ENCODE measurements around the gene TRPM3.

The TRPM3 gene

DNA sequence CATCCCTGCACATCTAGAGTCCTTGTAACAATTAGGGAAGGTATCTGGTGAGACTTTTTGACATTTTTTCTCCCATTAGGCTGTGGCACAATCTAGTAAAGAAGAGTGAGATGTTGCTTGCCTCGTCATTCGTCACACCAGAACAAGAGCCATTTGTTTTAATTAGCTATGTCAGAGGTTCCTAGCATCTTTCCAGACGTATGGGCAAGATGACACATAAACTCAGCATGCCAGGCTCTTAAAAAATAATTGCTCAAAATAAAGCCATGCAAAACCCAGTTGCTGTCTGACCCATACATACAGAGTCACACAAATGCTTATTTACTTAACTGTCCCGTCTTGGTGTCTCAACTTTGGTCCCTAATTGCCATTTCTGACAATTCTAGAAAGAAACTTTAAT, 125.9 kb downstream of the TRPM3 start:
- Histone ChIP-seq H3K4me3 (ENCODE audit: low read length) (no peak overlapping the region), H3K36me3 (replicated peaks; ENCODE audit: insufficient read depth, low read length) (no peaks in the 10 kb centered on the region), H3K9me2 (replicated peaks; ENCODE audit: insufficient read depth, low read length) (no peaks in the 10 kb centered on the region), H4K20me1 (ENCODE audit: insufficient read depth, low read length) (no peaks in the 10 kb centered on the region), H3K27ac (ENCODE audit: low read length) (no peak overlapping the region), H3K4me1 (ENCODE audit: low read length) (no peaks in the 10 kb centered on the region), H3K79me2 (ENCODE audit: low read length) (no peaks in the 10 kb centered on the region), H3K27me3 (replicated peaks; ENCODE audit: insufficient read depth, low read length) (no peaks in the 10 kb centered on the region), H3F3A (ENCODE audit: insufficient read depth, low read length) (no peaks in the 10 kb centered on the region), H3K9ac (ENCODE audit: low read length) (no peak overlapping the region), H2AFZ (ENCODE audit: low read length) (no peak overlapping the region), H3K4me2 (ENCODE audit: low read depth, low read length) (no peak overlapping the region), H3K9me3 (replicated peaks; ENCODE audit: insufficient read depth, low read length) (no peaks in the 10 kb centered on the region)
- no peak for DNase-seq
- TF ChIP-seq EZH2phosphoT487 (IDR thresholded peaks at IDR 0.05; ENCODE audit: low read length) (no peak), EZH2 (optimal IDR thresholded peaks at IDR 0.05; ENCODE audit: low read depth, low read length) (no peak)
- TF ChIP-seq, protein P1, sequence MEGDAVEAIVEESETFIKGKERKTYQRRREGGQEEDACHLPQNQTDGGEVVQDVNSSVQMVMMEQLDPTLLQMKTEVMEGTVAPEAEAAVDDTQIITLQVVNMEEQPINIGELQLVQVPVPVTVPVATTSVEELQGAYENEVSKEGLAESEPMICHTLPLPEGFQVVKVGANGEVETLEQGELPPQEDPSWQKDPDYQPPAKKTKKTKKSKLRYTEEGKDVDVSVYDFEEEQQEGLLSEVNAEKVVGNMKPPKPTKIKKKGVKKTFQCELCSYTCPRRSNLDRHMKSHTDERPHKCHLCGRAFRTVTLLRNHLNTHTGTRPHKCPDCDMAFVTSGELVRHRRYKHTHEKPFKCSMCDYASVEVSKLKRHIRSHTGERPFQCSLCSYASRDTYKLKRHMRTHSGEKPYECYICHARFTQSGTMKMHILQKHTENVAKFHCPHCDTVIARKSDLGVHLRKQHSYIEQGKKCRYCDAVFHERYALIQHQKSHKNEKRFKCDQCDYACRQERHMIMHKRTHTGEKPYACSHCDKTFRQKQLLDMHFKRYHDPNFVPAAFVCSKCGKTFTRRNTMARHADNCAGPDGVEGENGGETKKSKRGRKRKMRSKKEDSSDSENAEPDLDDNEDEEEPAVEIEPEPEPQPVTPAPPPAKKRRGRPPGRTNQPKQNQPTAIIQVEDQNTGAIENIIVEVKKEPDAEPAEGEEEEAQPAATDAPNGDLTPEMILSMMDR (IDR thresholded peaks at IDR 0.05; ENCODE audit: low read length): no peak

DNA sequence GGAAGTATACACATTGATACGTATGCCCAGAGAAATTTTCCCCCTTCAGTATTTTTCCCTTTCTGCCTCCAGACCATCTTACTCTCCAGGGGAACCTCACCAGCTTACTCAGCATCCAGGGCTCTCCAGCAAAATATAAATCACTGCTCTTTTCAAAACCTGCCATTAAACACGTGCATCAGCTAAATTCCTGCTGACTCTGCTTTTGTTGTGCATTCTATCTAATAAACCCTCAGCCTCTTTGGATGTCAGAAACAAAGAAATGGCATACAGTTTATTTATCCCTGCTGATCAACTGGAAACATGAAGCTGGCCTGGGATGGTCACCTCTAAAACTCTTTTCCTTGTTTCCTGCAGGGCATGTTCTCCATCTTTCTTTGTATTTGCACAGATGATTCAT, 126.8 kb downstream of the TRPM3 start:
- Histone ChIP-seq H3F3A (ENCODE audit: insufficient read depth, low read length) (no peaks in the 10 kb centered on the region), H3K27me3 (replicated peaks; ENCODE audit: insufficient read depth, low read length) (no peaks in the 10 kb centered on the region), H3K9me2 (replicated peaks; ENCODE audit: insufficient read depth, low read length) (no peaks in the 10 kb centered on the region), H3K9ac (ENCODE audit: low read length) (no peak overlapping the region), H3K36me3 (replicated peaks; ENCODE audit: insufficient read depth, low read length) (no peaks in the 10 kb centered on the region), H2AFZ (ENCODE audit: low read length) (no peak overlapping the region), H4K20me1 (ENCODE audit: insufficient read depth, low read length) (no peaks in the 10 kb centered on the region), H3K4me1 (ENCODE audit: low read length) (no peaks in the 10 kb centered on the region), H3K4me3 (ENCODE audit: low read length) (no peak overlapping the region), H3K4me2 (ENCODE audit: low read depth, low read length) (no peak overlapping the region), H3K79me2 (ENCODE audit: low read length) (no peaks in the 10 kb centered on the region), H3K9me3 (replicated peaks; ENCODE audit: insufficient read depth, low read length) (no peaks in the 10 kb centered on the region), H3K27ac (ENCODE audit: low read length) (no peak overlapping the region)
- DNase-seq: no peak
- TF ChIP-seq EZH2phosphoT487 (IDR thresholded peaks at IDR 0.05; ENCODE audit: low read length) (no peak), EZH2 (optimal IDR thresholded peaks at IDR 0.05; ENCODE audit: low read depth, low read length) (no peak)
- TF ChIP-seq, protein P1 (IDR thresholded peaks at IDR 0.05; ENCODE audit: low read length): no peak

DNA sequence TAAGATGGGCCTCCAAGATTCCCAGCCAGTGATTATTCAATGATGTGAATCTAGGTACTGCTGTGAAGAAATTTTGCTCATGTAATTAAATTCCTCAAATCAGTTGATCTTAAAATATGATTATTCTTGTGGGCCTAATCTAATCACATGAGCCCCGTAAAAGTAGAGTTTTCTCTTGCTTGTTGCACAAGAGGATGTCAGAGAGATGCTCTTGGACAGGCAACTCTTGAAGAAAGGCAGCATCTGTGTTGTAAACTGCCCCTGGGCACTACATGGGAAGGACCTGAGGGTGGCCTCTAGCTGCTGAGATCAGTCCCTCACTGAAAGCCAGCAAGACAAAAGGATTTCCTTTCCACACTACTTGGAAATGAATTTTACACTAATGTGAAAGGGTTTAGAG, 132.9 kb downstream of the TRPM3 start:
- Histone ChIP-seq H3K79me2 (ENCODE audit: low read length) (no peaks in the 10 kb centered on the region), H3K9ac (ENCODE audit: low read length) (no peak overlapping the region), H4K20me1 (ENCODE audit: insufficient read depth, low read length) (no peaks in the 10 kb centered on the region), H3K9me2 (replicated peaks; ENCODE audit: insufficient read depth, low read length) (no peaks in the 10 kb centered on the region), H3K4me1 (ENCODE audit: low read length) (no peaks in the 10 kb centered on the region), H3K4me3 (ENCODE audit: low read length) (no peak overlapping the region), H3F3A (ENCODE audit: insufficient read depth, low read length) (no peaks in the 10 kb centered on the region), H3K27ac (ENCODE audit: low read length) (no peak overlapping the region), H3K4me2 (ENCODE audit: low read depth, low read length) (no peak overlapping the region), H3K27me3 (replicated peaks; ENCODE audit: insufficient read depth, low read length) (no peaks in the 10 kb centered on the region), H3K9me3 (replicated peaks; ENCODE audit: insufficient read depth, low read length) (no peaks in the 10 kb centered on the region), H2AFZ (ENCODE audit: low read length) (no peak overlapping the region), H3K36me3 (replicated peaks; ENCODE audit: insufficient read depth, low read length) (no peaks in the 10 kb centered on the region)
- no peak for DNase-seq
- no peak for TF ChIP-seq EZH2 (optimal IDR thresholded peaks at IDR 0.05; ENCODE audit: low read depth, low read length)
- TF ChIP-seq, protein P1 (IDR thresholded peaks at IDR 0.05; ENCODE audit: low read length): no peak
- no peak for TF ChIP-seq EZH2phosphoT487 (IDR thresholded peaks at IDR 0.05; ENCODE audit: low read length)
